GM19099 (cell line): ENCODE results near the gene IRGQ.

Source experiments
- POLR2A ChIP-seq: IDR thresholded peaks from 3 replicates; pipeline ENCODE4 v1.6.1; 2011; ENCODE audit warnings: low read depth; ENCODE audit not compliant: insufficient read length; ENCODE audit errors: extremely low read depth

The IRGQ gene

DNA sequence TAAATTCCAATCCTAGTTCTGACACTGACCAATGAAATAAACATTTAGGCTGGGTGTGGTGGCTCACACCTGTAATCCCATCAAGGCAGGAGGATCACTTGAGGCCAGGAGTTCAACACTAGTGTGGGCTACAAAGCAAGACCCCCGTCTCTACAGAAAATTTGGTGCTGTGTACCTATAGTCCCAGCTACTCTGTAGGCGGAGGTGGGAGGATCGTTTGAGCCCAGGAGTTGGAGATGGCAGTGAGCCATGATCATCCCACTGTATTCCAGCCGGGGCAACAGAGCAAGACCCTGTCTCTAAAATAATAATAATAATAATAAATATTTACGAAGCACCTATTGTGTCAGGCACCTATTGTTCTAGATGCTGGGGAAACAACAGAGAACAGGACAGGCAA, 6.7 kb downstream of the IRGQ start:
- TF ChIP-seq POLR2A = no peak

DNA sequence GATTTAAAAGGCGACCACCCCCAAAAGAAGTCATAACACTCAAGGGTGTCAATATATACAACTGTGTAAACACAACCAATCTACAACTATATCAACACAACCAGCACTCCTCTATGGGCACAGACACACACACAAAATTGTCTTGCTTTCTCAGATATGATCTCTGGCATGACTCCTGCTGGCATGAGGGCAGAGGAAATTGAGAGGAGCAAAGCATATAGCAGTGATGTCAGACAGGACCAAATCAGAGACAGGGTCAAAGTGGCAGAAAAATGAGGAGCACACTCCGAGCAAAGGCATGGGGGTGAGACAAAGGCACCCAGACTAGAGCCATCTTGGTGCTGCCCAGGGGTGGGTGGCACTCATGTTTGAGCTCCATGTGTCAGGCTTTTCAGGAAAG, 9.6 kb downstream of the IRGQ start:
- TF ChIP-seq POLR2A = no peak

DNA sequence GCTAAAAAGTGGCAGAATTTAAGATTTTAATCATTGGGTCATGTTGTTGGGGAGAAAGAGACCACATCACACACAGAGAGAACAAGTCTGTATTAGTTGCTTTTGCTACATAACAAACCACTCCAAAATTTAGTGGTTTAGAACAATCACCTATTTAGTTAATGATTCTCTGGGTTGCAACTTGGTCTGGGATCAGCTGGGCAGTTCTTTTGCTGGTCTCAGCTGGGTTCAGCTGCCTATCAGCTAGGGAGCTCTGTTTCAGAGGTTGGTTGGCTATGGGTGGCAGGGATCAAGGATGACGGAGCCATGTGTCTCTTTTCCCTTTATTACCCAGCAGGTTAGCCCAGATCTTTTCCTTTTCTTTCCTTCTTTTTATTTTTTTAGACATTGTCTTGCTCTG, 11.4 kb downstream of the IRGQ start:
- TF ChIP-seq POLR2A = no peak

DNA sequence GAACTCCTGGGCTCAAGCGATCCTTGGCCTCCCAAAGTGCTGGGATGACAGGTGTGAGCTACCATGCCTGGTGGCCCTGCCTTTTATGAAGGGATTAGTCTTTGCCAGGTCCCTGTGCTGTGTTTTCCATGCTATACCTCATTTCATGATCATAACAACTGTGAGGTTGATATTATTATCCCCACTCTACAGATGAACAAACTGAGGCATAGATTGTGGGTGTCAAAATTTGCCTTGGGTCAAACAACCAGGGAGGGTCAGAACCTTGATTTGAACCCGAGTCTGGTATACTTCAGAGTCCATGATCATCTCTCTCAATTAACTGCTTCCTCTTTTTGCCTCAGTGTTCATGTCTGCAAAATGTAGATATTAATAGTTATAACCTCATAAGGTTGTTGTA, 13.4 kb downstream of the IRGQ start:
- TF ChIP-seq POLR2A = no peak

DNA sequence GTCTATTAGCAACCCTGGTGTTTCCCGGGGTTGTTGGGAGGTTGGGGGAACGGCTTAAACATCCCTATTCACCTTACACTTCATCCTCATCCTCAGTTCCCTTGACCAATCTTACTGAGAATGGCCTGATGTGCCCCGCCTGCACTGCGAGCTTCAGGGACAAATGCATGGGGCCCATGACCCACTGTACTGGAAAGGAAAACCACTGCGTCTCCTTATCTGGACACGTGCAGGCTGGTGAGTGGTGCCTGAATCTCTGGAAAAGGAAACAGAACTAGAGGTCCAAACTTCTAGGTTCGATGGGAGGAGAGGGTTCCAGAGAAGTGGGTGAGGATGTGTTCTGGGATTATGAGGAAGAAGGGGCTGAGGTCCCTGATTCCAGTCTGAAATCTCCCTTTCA, 14.5 kb downstream of the IRGQ start:
- TF ChIP-seq POLR2A = no peak

DNA sequence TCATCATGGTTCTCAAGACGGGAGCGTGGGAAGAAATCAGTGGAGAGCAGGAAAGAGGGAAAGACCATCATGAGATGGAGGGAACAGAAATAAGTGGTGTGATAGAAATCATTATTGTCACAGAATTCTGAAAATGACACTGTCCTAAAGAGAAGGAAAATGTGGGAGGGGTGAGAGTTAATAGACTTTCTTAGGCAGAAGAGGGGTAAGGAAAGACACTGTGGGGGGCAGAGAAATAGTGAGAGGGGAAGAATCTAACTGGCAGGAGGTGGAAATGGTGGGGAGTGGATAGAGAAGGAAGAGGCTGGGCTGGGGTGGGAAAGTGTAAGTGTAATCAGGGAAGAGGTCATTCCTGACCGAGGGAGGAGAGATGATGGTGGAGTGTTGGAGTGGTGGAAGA, 17.1 kb downstream of the IRGQ start:
- no peak for TF ChIP-seq POLR2A

DNA sequence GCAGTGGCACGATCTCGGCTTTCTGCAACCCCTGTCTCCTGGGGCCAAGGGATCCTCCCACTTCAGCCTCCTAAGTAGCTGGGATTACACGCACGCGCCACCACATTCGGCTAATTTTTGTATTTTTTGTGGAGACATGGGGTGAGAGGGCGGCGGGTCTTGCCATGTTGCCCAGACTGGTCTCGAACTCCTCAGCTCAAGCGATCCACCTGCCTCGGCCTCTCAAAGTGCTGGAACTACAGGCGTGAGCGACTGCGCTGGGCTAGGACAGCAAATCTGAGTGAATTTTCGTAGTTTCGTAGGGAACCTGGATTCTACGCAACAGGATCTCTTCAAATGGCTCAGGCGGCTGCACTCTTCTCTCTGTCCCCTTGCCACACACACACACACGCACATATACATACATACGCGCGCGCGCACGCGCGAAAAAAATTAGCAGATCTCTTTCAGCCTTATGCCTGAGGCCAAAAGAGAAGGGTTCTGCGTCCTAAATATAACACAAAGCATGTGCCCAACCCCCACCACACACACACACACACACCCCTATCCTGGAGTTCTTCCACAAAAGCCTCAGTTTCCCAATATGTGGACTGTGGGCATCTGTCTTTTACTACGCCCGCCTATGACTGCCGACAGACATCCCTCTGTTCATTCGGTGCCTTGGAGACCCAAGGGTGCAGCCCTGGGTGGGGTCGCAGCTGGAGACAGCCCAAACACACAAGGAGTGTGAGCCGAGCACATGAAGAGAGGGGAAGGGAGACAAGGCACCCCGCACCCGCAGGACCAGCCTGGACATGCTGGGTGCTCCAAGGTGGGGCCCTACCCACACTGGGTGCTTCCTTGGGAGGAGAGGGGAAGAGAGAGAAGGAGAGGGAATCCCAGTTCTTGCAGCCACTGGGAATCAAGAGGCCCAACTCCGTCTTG, 19.7 kb downstream of the IRGQ start:
- no peak for TF ChIP-seq POLR2A

DNA sequence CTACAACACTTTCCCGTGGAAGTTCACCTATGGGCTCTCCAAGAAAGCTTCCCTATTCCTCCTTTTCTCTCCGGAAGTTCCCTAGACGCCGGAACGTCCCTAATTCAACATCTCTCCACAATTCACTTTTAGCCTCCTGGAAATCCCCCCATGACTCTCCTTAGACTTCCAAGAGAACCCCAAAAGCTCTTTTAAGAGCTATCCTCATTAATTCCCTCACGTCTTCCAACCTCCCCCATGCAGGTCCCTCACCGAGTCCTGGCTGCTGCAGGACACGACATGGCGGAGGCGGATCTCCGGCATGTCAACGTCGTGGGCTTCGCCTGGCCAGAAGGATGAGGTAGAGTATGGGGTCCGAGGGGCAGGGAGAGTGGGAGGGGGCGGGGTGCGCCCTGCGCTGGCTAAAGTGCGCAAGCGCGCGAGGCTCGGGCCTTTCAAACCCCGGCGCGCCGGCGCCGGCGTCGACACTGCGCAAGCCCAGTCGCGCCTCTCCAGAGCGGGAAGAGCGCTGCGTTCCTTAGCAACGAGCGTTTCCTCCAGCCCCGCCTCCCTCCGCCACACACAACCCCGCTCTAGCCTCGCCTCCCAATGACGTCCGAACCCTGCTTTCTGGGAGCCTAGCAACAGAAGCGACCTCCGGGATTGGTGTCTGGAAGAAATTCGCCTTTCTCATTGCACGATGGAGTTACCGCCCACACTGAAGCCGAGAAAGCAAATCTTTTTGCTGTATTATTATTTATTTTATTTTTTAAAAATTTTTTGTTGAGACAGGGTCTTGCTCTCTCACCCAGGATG, 20.6 kb downstream of the IRGQ start, which contains the start of the genes PINLYP and XRCC1:
Gene PINLYP (plus strand): TSS at position 646 of the 795 bp plus-strand sequence. CDS start 1,391 bp downstream, outside the sequence.
Gene XRCC1 (minus strand): TSS at position 372 of the 795 bp plus-strand sequence. CDS start 69 bp downstream, at position 303.
- peak; percentile 66 for TF ChIP-seq POLR2A

DNA sequence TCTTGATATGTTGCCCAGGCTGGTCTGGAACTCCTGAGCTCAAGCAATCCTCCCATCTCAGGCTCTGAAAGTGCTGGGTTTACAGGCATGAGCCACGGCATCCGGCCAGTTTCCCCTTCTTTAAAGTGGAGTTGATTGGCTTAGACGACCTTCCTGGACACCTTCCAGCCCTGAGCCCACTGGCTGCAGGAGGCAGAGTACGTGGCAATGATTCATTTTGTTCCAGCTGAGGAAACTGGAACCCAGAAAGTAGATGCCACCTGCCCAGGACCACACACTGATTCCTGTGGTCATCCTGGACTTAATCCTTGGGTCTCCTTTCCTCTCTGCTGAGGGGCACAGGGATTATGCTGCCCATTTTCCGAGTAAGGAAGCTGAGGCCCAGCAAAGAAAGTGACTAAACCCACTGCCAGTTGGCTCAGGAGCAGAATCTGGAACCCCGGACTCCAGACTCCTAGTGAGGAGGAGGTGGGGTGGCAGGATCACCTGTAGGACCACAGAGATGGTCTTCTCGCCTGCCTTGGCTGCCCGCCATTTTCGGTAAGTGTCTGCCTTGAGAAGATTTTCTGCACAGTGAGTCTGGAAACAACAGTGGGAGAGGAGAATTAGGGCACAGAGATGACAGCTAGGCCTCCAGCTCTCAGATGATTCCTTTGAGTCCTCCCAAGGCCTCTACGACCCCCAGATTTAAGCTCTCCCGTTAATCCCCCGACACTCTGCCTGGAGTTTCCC, 21.3 kb downstream of the IRGQ start:
- TF ChIP-seq POLR2A = no peak

DNA sequence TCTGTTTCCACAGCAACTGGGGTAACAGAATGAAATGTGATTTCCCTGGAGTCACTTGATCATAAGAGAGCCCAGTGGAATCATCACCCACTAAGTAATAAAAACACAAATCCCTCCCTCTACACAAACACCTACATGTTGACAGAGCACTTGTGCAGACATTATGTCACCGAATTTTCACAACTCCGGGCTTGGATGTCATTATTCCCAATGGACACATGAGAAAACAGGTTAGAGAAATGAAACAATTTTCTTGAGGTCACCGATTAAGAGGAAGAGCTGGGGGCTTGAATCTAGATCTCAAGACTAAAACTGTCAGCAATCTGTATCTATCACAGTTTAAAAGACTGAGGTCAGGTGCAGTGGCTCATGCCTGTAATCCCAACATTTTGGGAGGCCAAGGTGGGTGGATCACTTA, 23.8 kb downstream of the IRGQ start:
- TF ChIP-seq POLR2A = no peak

DNA sequence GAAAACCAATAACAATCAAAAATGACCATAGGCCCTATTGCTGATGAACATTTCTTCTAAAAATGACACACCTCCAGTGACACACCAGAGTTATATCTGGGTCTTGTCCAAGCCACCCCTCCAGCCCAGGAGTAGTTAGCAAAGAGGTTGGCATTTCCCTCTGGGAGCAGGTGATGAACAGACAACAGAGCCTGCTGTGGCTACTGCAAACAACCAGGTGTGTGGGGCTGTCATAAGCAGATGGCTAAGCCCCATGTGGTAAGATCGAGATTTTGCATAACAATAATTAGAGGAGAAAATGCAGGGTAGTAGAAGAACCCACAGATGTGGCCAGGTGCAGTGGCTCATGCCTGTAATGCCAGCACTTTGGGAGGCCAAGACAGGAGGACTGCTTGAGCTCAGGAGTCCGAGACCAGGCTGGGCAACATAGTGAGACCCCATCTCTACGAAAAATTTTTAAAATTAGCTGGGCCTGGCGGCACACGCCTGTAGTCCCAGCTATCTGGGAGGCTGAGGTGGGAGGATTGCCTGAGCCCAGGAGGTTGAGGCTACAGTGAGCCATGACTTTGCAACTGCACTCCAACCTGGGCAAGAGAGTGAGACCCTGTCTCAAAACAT, 25.7 kb downstream of the IRGQ start:
- TF ChIP-seq POLR2A = no peak

DNA sequence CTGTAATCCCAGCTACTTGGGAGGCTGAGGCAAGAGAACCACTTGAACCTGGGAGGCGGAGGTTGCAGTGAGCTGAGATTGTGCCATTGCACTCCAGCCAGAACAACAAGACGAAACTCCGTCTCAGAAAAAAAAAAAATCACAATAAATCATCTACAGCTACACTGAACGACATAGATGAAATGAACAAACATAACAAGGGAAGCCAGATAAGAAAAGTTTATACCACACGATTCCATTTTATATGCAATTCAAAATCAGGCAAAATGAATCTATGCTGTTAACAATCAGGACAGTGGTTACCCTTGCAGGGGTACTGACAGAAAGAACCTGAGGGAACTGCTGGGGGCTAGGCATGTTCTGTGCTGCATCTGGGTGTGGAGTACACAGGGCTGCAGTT, 26.3 kb downstream of the IRGQ start:
- TF ChIP-seq POLR2A = no peak

DNA sequence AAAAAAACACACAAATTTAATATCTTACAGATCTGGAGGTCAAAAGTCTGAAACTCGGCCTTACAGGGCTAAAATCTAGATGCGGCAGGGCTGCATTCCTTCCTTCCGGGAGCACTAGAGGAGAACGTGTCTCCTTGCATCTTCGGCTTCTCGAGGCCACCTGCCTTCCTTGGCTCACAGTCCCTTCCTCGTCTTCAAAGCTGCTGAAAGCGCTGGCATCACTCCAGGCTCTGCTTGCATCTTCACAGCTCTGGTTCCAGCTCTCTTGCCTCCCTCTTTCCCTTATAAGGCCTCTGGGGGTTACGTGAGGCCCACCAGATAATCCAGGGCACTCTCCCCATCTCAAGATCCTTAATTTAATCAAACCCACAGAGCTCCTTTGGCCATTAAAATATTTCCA, 31.1 kb downstream of the IRGQ start:
- TF ChIP-seq POLR2A = no peak

DNA sequence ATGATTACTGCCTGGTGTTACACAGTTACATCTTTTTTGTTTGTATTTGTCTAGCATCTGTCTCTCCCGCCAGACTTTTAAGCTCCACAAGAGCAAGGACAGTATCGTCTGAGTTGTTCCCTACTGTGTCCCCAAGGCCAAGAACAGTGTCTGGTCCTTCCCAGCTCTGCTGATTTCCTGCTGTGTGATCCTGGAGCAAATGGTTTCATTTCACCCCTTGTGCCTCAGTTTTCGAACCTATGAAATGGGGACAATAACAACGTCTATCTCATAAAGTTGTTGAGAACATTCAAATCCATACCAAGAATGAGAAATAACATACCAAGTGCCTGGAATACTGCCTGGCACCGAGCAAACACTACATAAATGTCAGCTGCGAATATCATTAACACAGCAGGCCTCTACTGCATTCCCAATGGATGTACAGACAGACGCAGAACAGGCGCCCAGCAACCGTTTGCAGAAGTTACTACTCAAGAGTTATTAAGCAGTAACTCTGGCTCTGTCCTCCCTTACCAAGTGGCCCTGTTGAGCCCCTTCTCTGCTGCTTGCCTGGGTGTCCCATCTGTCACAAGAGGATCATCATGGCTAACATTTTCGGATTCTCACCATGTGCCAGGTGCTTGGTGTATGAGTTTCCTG, 32.0 kb downstream of the IRGQ start:
- no peak for TF ChIP-seq POLR2A

DNA sequence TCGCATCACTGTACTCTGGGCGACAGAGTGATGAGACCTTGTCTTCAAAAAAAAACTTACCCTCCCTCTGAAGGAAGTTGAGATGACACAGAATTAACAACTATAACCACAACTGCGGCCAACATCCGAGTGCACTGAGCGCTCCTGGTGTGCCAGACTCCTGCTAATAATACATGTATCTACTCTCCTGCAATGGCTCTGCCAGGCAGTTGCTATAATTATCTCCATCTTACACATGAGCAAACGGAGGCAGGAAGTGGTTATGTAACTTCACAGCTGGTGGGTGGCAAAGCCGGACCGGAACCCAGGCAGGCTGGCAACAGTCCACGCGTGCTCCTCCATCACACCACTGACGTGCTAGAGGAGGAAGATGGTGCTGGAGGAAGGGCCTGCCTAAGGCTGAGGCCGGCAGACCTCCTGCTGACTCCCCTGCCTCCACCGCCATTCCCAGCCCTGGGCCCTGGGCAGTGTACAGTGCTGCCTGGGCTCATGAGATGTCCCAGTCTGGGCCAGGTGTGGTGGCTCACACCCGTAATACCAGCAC, 33.2 kb downstream of the IRGQ start:
- no peak for TF ChIP-seq POLR2A
